ENCODE data around the gene TRAF2.

- no peak for TF ChIP-seq CTCF (IDR thresholded peaks at IDR 0.05)
- TF ChIP-seq POLR2A (IDR thresholded peaks at IDR 0.05) = no peak
These were observed 3.5 kb downstream of the TRAF2 start for GRCh38 chr9:136889858-136890257.
